ENCODE measurements around the gene EMSY.

- TF ChIP-seq CTCF (IDR thresholded peaks at IDR 0.05) = no peak
- no peak for TF ChIP-seq POLR2A (IDR thresholded peaks at IDR 0.05)
Observed at GRCh38 chr11:76543006-76543703, 98.3 kb downstream of the EMSY start.
